Measurements from ENCODE around the gene FADS1. TPM values are rescaled to one million over a fixed set of nuclear protein-coding genes. Genes with fewer than 3 reads are reported as not detected.

The FADS1 gene
- total and polyA plus RNA-seq, 4 experiments from 2014 or later: 0.70 to 2.2 (median 1.2) TPM

- H3K4me3 Mint-ChIP-seq: no peak overlapping the region
- peaks cover 3 to 18% (median 4%) of the 10 kb centered on the region in 4 donors for H3K4me1 Mint-ChIP-seq
- ChIA-PET POLR2A (ENCODE audit: partially characterized antibody) (no interaction called here), CTCF (ENCODE audit: partially characterized antibody) (no interaction called here)
- intact Hi-C loops (cut with micrococcal nuclease): no loop called here
- H3K27me3 ChIP-seq (ENCODE audit: insufficient read depth, low read length): no peaks in the 10 kb centered on the region
- H3K9me3 Mint-ChIP-seq: peaks cover 0 to 2% (median 0%) of the 10 kb centered on the region in 8 donors
- H3K4me3 ChIP-seq (ENCODE audit: low read length in 2 of 2): no peak overlapping the region
- H3K36me3 Mint-ChIP-seq: no peaks in the 10 kb centered on the region
- no peak overlapping the region for H3K27ac ChIP-seq (ENCODE audit: low read depth, low read length)
- no peak for DNase-seq
- peaks cover 8% of the 10 kb centered on the region for H3K4me1 ChIP-seq (ENCODE audit: insufficient read depth, low read length)
- no peaks in the 10 kb centered on the region for H3K27me3 Mint-ChIP-seq
- no peaks in the 10 kb centered on the region for H3K9me3 ChIP-seq (ENCODE audit: control insufficient read depth in 1 of 2, low read length in 2 of 2)
- H3K27ac Mint-ChIP-seq: no peak overlapping the region
- H3K36me3 ChIP-seq (ENCODE audit: insufficient read depth, low read length): no peaks in the 10 kb centered on the region
These were observed 46.7 kb downstream of the FADS1 start for GRCh38 chr11:61769946-61770683.

DNA sequence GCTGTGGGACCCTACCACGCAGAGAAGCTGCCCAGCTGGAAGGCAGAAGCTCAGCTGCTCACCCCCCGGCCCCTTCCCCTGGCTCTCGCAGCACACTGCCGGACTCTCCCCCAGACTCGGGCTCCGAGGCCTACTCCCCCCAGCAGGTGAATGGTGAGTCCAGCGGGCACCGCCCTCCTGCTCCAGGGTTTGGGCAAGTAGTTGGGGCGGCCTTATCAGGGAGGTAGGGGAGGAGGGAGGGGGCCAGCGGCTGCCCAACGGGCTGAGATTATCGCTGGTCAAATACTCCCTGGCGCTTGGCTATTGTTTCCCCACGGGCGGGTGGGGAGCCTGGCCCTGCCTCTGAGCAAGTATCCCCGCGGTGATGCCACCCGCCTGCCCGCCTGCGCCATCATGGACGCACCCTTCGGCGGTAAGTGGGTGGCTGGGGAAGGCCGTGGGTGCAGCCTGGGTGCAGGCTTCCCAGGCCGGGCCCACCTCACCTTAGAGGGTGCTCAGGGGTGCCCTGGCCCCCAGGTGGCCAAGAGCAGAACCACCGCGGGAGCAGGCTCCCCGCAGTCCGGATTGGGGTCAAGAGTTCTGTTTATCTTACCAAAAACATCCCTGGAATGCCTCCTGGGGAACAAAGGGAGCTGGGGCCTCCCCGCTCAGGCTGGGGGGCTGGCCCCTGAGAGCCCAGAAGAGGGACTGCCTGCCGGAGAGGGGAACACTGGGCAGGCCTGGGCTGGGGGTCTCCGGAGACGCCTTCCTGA lies 47.5 kb downstream of the FADS1 start:
- ChIA-PET CTCF (ENCODE audit: partially characterized antibody) (no interaction called here), POLR2A (ENCODE audit: partially characterized antibody) (no interaction called here)
- no peak for DNase-seq
- Mint-ChIP-seq H3K9me3 (peaks cover 0 to 2% (median 0%) of the 10 kb centered on the region in 8 donors), H3K4me1 (peaks cover 3 to 18% (median 4%) of the 10 kb centered on the region in 4 donors), H3K4me3 (no peak overlapping the region), H3K27me3 (no peaks in the 10 kb centered on the region), H3K27ac (no peak overlapping the region), H3K36me3 (no peaks in the 10 kb centered on the region)
- Histone ChIP-seq H3K27me3 (ENCODE audit: insufficient read depth, low read length) (no peaks in the 10 kb centered on the region), H3K27ac (ENCODE audit: low read depth, low read length) (no peak overlapping the region), H3K4me3 (ENCODE audit: low read length in 2 of 2) (no peak overlapping the region), H3K9me3 (ENCODE audit: control insufficient read depth in 1 of 2, low read length in 2 of 2) (no peaks in the 10 kb centered on the region), H3K4me1 (ENCODE audit: insufficient read depth, low read length) (peaks cover 8% of the 10 kb centered on the region), H3K36me3 (ENCODE audit: insufficient read depth, low read length) (no peaks in the 10 kb centered on the region)
- intact Hi-C loops (cut with micrococcal nuclease): no loop called here

DNA sequence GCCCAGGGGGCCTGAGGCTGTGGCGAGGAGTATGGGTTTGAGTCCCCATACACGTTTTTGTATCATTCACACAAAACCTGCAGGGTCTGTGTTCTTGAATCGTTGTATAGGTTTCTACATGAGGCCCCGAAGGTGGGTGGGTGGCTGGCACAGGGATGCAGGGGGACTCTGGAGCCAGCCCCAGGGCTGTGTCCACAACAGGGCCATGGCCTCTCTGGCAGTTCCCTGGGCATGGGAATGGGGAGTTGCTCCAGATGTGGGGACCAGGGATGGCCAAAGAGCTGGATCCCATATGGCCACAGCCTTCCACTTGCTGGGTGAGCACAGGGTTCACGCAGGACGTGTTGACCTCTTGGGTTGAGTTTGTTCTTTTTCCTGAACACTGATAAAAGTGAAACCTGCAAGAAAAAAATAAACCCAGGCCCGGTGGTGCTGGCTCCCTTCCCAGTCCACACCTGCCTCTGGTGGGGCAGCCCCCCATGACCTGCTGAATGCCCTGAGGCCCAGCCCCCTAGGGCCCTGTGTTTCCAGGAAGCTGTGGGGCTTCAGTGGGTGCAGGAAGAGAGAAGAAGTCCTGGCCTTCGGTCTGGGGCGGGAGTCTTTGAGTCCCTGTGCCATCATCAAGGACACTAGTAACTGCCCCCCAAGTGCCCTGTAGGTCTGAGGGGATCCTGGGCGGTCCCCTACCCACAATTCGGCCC lies 48.3 kb downstream of the FADS1 start:
- intact Hi-C loops (cut with micrococcal nuclease): no loop called here
- Histone ChIP-seq H3K36me3 (ENCODE audit: insufficient read depth, low read length) (no peaks in the 10 kb centered on the region), H3K4me1 (ENCODE audit: insufficient read depth, low read length) (peaks cover 8% of the 10 kb centered on the region), H3K9me3 (ENCODE audit: control insufficient read depth in 1 of 2, low read length in 2 of 2) (no peaks in the 10 kb centered on the region), H3K27ac (ENCODE audit: low read depth, low read length) (no peak overlapping the region), H3K4me3 (ENCODE audit: low read length in 2 of 2) (no peak overlapping the region), H3K27me3 (ENCODE audit: insufficient read depth, low read length) (no peaks in the 10 kb centered on the region)
- H3K4me1 Mint-ChIP-seq: peaks cover 3 to 18% (median 4%) of the 10 kb centered on the region in 4 donors
- CTCF ChIA-PET (ENCODE audit: partially characterized antibody): no interaction called here
- POLR2A ChIA-PET (ENCODE audit: partially characterized antibody): no interaction called here
- peak overlapping the region in 1 of 7 donors; percentile 42 for H3K27ac Mint-ChIP-seq
- H3K9me3 Mint-ChIP-seq: peaks cover 0 to 2% (median 0%) of the 10 kb centered on the region in 8 donors
- no peak for DNase-seq
- no peaks in the 10 kb centered on the region for H3K36me3 Mint-ChIP-seq
- H3K27me3 Mint-ChIP-seq: no peaks in the 10 kb centered on the region
- no peak overlapping the region for H3K4me3 Mint-ChIP-seq

GRCh38 chr11:61766353-61766841 lies 50.4 kb downstream of the FADS1 start:
- CTCF ChIA-PET (ENCODE audit: partially characterized antibody): no interaction called here
- intact Hi-C loops (cut with micrococcal nuclease): no loop called here
- no peak overlapping the region for H3K4me3 ChIP-seq (ENCODE audit: low read length in 2 of 2)
- peak overlapping the region in 1 of 7 donors; percentile 53 for H3K27ac Mint-ChIP-seq
- no peaks in the 10 kb centered on the region for H3K36me3 Mint-ChIP-seq
- peaks cover 2 to 5% of the 10 kb centered on the region in 2 donors for H3K27me3 Mint-ChIP-seq
- no peak for DNase-seq
- H3K4me1 Mint-ChIP-seq: peaks cover 0 to 5% (median 3%) of the 10 kb centered on the region in 4 donors
- no peaks in the 10 kb centered on the region for H3K27me3 ChIP-seq (ENCODE audit: insufficient read depth, low read length)
- H3K36me3 ChIP-seq (ENCODE audit: insufficient read depth, low read length): no peaks in the 10 kb centered on the region
- peaks cover 0 to 2% (median 0%) of the 10 kb centered on the region in 8 donors for H3K9me3 Mint-ChIP-seq
- H3K27ac ChIP-seq (ENCODE audit: low read depth, low read length): no peak overlapping the region
- H3K9me3 ChIP-seq (ENCODE audit: control insufficient read depth in 1 of 2, low read length in 2 of 2): no peaks in the 10 kb centered on the region
- POLR2A ChIA-PET (ENCODE audit: partially characterized antibody): no interaction called here
- no peaks in the 10 kb centered on the region for H3K4me1 ChIP-seq (ENCODE audit: insufficient read depth, low read length)
- H3K4me3 Mint-ChIP-seq: no peak overlapping the region

- peak overlapping the region in 2 of 7 donors; percentile 18 to 53 for H3K27ac Mint-ChIP-seq
- H3K9me3 ChIP-seq (ENCODE audit: control insufficient read depth in 1 of 2, low read length in 2 of 2): no peaks in the 10 kb centered on the region
- intact Hi-C loops (cut with micrococcal nuclease): no loop called here
- no peaks in the 10 kb centered on the region for H3K27me3 ChIP-seq (ENCODE audit: insufficient read depth, low read length)
- H3K27ac ChIP-seq (ENCODE audit: low read depth, low read length): no peak overlapping the region
- CTCF ChIA-PET (ENCODE audit: partially characterized antibody): interaction anchor here (1.0 to 1.1 kb wide), 2 partner anchors 14 to 32 kb away, joined by 3 to 4 read pairs; no protein-coding TSS in a partner anchor
- H3K36me3 Mint-ChIP-seq: no peaks in the 10 kb centered on the region
- no peak for DNase-seq
- H3K36me3 ChIP-seq (ENCODE audit: insufficient read depth, low read length): no peaks in the 10 kb centered on the region
- POLR2A ChIA-PET (ENCODE audit: partially characterized antibody): no interaction called here
- H3K9me3 Mint-ChIP-seq: peaks cover 0 to 2% (median 0%) of the 10 kb centered on the region in 8 donors
- no peak overlapping the region for H3K4me3 Mint-ChIP-seq
- no peaks in the 10 kb centered on the region for H3K4me1 Mint-ChIP-seq
- no peaks in the 10 kb centered on the region for H3K4me1 ChIP-seq (ENCODE audit: insufficient read depth, low read length)
- H3K27me3 Mint-ChIP-seq: peaks cover 2 to 5% of the 10 kb centered on the region in 2 donors
- H3K4me3 ChIP-seq (ENCODE audit: low read length in 2 of 2): no peak overlapping the region
These were observed 51.1 kb downstream of the FADS1 start for GRCh38 chr11:61765550-61766253.

DNA sequence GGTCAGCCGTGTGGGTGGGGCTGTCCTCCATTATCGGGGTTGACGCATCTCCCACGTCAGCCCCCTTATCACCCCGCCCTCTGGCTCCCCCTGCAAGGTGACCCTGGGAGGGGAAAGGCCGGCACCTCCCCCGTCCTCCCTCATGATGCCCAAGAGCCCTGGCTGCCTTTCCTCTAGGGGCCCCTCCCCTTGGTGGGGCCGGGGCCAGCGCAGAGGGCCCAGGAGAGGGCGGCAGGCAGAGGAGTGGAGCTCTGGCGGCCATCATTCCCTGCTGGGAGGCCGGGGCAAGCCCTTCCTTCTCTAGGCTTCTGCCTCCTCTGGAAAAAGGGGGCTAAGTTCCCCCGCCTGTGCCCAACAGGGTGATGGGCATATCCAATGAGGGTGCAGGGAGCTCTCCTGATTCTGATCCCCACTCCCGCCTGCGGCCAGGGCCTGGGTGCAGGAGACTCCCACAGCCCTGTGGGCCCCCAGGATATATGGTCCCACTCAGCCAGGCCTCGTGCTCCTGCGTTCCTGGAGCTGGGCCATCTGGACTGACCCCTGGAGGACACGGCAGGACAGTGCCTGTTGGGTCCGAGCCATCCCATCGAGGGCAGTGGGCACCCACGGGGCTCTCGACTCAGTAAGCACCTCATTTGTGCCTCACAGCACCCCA lies 52.1 kb downstream of the FADS1 start:
- POLR2A ChIA-PET (ENCODE audit: partially characterized antibody): interaction anchor here (0.6 kb wide), 1 partner anchor 21 kb away, joined by 3 read pairs; no protein-coding TSS in a partner anchor

More for the DNA sequence above, 52.1 kb downstream of the FADS1 start:
- no peaks in the 10 kb centered on the region for H3K9me3 ChIP-seq (ENCODE audit: control insufficient read depth in 1 of 2, low read length in 2 of 2)
- no peak overlapping the region for H3K4me3 Mint-ChIP-seq
- H3K4me3 ChIP-seq (ENCODE audit: low read length in 2 of 2): no peak overlapping the region
- no peaks in the 10 kb centered on the region for H3K4me1 ChIP-seq (ENCODE audit: insufficient read depth, low read length)
- peaks cover 0 to 2% (median 0%) of the 10 kb centered on the region in 8 donors for H3K9me3 Mint-ChIP-seq
- H3K36me3 ChIP-seq (ENCODE audit: insufficient read depth, low read length): no peaks in the 10 kb centered on the region
- intact Hi-C loops (cut with micrococcal nuclease): no loop called here
- CTCF ChIA-PET (ENCODE audit: partially characterized antibody): interaction anchor here (1.0 to 1.1 kb wide), 3 partner anchors 10 to 31 kb away, joined by 3 to 4 read pairs (median 3); no protein-coding TSS in a partner anchor
- H3K27ac Mint-ChIP-seq: no peak overlapping the region
- H3K27me3 Mint-ChIP-seq: peaks cover 2 to 5% of the 10 kb centered on the region in 2 donors
- no peaks in the 10 kb centered on the region for H3K4me1 Mint-ChIP-seq
- H3K27me3 ChIP-seq (ENCODE audit: insufficient read depth, low read length): no peaks in the 10 kb centered on the region
- DNase-seq: no peak
- no peaks in the 10 kb centered on the region for H3K36me3 Mint-ChIP-seq
- no peak overlapping the region for H3K27ac ChIP-seq (ENCODE audit: low read depth, low read length)

Data from CD4-positive, alpha-beta memory T cell (primary cell).